Stromal cell of bone marrow (primary cell): Measurements from ENCODE around the gene NLE1.
"Not testable (repeated sequence)": the region's sequence is repeated elsewhere in the genome, so short reads cannot be mapped to it uniquely, and the experiment has no call there.

Source experiments
- DNase-seq: peaks from one replicate; pipeline ENCODE4 v3.0.0-alpha.2; 2012; ENCODE audit warnings: low read depth

The NLE1 gene

GRCh38 chr17:35141681-35142466, at the start of gene NLE1:
Gene NLE1 (minus strand): TSS chr17:35142303. CDS start chr17:35142275, 28 bp downstream.
- DNase-seq = peak; percentile 54

- DNase-seq = no peak
Measured at GRCh38 chr17:35191001-35191695, 49.0 kb upstream of the NLE1 start.

- peak; percentile 27 for DNase-seq
Measured at GRCh38 chr17:35189291-35189690, 47.2 kb upstream of the NLE1 start.

- no peak for DNase-seq
Measured at GRCh38 chr17:35188111-35188510, 46.0 kb upstream of the NLE1 start.

GRCh38 chr17:35187481-35187880, 45.4 kb upstream of the NLE1 start:
- DNase-seq = no peak

- DNase-seq = no peak
Measured at GRCh38 chr17:35185849-35186248, 43.7 kb upstream of the NLE1 start.

- DNase-seq = no peak
Measured at GRCh38 chr17:35184274-35184673, 42.2 kb upstream of the NLE1 start.

- DNase-seq = no peak
Measured at GRCh38 chr17:35183332-35183731, 41.2 kb upstream of the NLE1 start.

- DNase-seq = not testable (repeated sequence)
Measured at GRCh38 chr17:35179379-35179778, 37.3 kb upstream of the NLE1 start.

GRCh38 chr17:35176897-35177296, 34.8 kb upstream of the NLE1 start:
- no peak for DNase-seq

GRCh38 chr17:35175638-35176415, 33.7 kb upstream of the NLE1 start:
- DNase-seq = no peak

GRCh38 chr17:35174835-35175334, 32.8 kb upstream of the NLE1 start:
- no peak for DNase-seq

- not testable (repeated sequence) for DNase-seq
Measured at GRCh38 chr17:35172321-35172720, 30.2 kb upstream of the NLE1 start.

- peak; percentile 23 for DNase-seq
Measured at GRCh38 chr17:35171834-35172233, 29.7 kb upstream of the NLE1 start.

GRCh38 chr17:35170968-35171771, 29.1 kb upstream of the NLE1 start:
- peak; percentile 15 for DNase-seq

GRCh38 chr17:35169835-35170363, 27.8 kb upstream of the NLE1 start:
- DNase-seq = no peak

- DNase-seq = peak; percentile 27
Measured at GRCh38 chr17:35167666-35168065, 25.6 kb upstream of the NLE1 start.

GRCh38 chr17:35167046-35167445, 24.9 kb upstream of the NLE1 start:
- DNase-seq = no peak

GRCh38 chr17:35166526-35166925, 24.4 kb upstream of the NLE1 start:
- DNase-seq = no peak

- no peak for DNase-seq
Measured at GRCh38 chr17:35164716-35165115, 22.6 kb upstream of the NLE1 start.

- DNase-seq = no peak
Measured at GRCh38 chr17:35163886-35164285, 21.8 kb upstream of the NLE1 start.
